Endothelial cell of umbilical vein (primary cell): Measurements from ENCODE around the gene SLC25A24. TPM values are rescaled to one million over a fixed set of nuclear protein-coding genes. Genes with fewer than 3 reads are reported as not detected.
"Not testable (repeated sequence)": the region's sequence is repeated elsewhere in the genome, so short reads cannot be mapped to it uniquely, and the experiment has no call there.

Experiments
- BruUV-seq: library from RNA; stranded (reverse); fragments of 400-500 nt; replicated peaks from 2 replicates; lab custom pipeline; 2021; lab: Mats Ljungman, UMichigan
- CTCF ChIA-PET: fragments of 300-600, 350-600 bp; sonication (Branson Sonifier 250); formaldehyde crosslinking; loops from one replicate; lab custom pipeline; 2021; ENCODE audit warnings: antibody characterized with exemption, inconsistent platforms; lab: Charles Lee
- POLR2A ChIA-PET: fragments of 300-600, 350-600 bp; sonication (Branson Sonifier 250); formaldehyde crosslinking; loops from one replicate; lab custom pipeline; 2021; ENCODE audit warnings: antibody characterized with exemption, inconsistent platforms; lab: Charles Lee
- DNase-seq: peaks from one replicate; pipeline ENCODE4 v3.0.0-alpha.2; 2011; ENCODE audit warnings: low read depth, low spot score
- FAIRE-seq: peaks from 2 replicates; lab custom pipeline; 2011; peaks lifted over from hg19 to GRCh38; lab: Jason Lieb, UNC
- H2AFZ ChIP-seq: 2 replicates; pipeline ENCODE4 v1.6.0; 2012; ENCODE audit warnings: low read depth, low read length, control low read depth, inconsistent platforms
- H3K27ac ChIP-seq: 2 replicates; pipeline ENCODE4 v1.5.1; 2011; ENCODE audit warnings: low read depth, mild to moderate bottlenecking, control low read depth, low read length, moderate library complexity; ENCODE audit not compliant: insufficient read depth
- H3K27me3 ChIP-seq, 2 experiments: 2 replicates each; pipeline versions ENCODE4 v1.6.0 to v1.6.1; 2011; ENCODE audit warnings: low read length in 2 of 2, mixed read lengths in 1 of 2; ENCODE audit not compliant: control insufficient read depth in 2 of 2, insufficient read depth in 2 of 2
- H3K36me3 ChIP-seq, 2 experiments: 2 replicates in 1 of 2; 3 replicates in 1 of 2; pipeline ENCODE4 v1.5.1; 2011; ENCODE audit warnings: low read length in 2 of 2, mild to moderate bottlenecking in 1 of 2, moderate library complexity in 1 of 2; ENCODE audit not compliant: control insufficient read depth in 2 of 2, insufficient read depth in 2 of 2; ENCODE audit errors: extremely low read depth in 1 of 2
- H3K4me1 ChIP-seq: 3 replicates; pipeline ENCODE4 v1.5.1; 2011; ENCODE audit warnings: mild to moderate bottlenecking, low read length; ENCODE audit not compliant: control insufficient read depth, insufficient read depth; ENCODE audit errors: extremely low read depth
- H3K4me2 ChIP-seq: 2 replicates; pipeline ENCODE4 v1.6.1; 2011; ENCODE audit warnings: low read length, control low read depth, mixed read lengths; ENCODE audit not compliant: insufficient read depth
- H3K4me3 ChIP-seq, 3 experiments: fragments of 200-600 bp in 1 of 3; sonication (generic), shearing (Covaris generic) in 1 of 3; replicated peaks in 1 of 3; 2 replicates each; pipeline ENCODE4 v1.5.1; 2011 to 2016; ENCODE audit warnings: control low read depth in 3 of 3, low read length in 3 of 3, mild to moderate bottlenecking in 2 of 3, inconsistent platforms in 1 of 3, low read depth in 1 of 3, moderate library complexity in 1 of 3; ENCODE audit not compliant: insufficient read depth in 1 of 3
- H3K79me2 ChIP-seq: 2 replicates; pipeline ENCODE4 v1.6.0; 2012; ENCODE audit warnings: low read length, inconsistent platforms; ENCODE audit not compliant: control insufficient read depth, insufficient read depth
- H3K9ac ChIP-seq: replicated peaks from 2 replicates; pipeline ENCODE3; 2011; ENCODE audit warnings: low read length, control low read depth; ENCODE audit not compliant: insufficient read depth; ENCODE audit errors: extremely low read depth
- H3K9me1 ChIP-seq: replicated peaks from 3 replicates; pipeline ENCODE4 v1.6.0; 2011; ENCODE audit warnings: mild to moderate bottlenecking, low read length; ENCODE audit not compliant: control insufficient read depth, insufficient read depth; ENCODE audit errors: extremely low read depth
- H3K9me3 ChIP-seq: replicated peaks from 2 replicates; pipeline ENCODE4 v1.5.1; 2012; ENCODE audit warnings: low read length, inconsistent platforms; ENCODE audit not compliant: control insufficient read depth, insufficient read depth
- H4K20me1 ChIP-seq: replicated peaks from 2 replicates; pipeline ENCODE3; 2011; ENCODE audit warnings: mild to moderate bottlenecking, low read length; ENCODE audit not compliant: control insufficient read depth, insufficient read depth; ENCODE audit errors: extremely low read depth
- FOS ChIP-seq: IDR thresholded peaks from 2 replicates; pipeline ENCODE4 v1.6.1; 2011; ENCODE audit warnings: mild to moderate bottlenecking, low read length, moderate library complexity, borderline replicate concordance; ENCODE audit not compliant: insufficient read depth
- POLR2AphosphoS5 ChIP-seq: IDR thresholded peaks from 2 replicates; pipeline ENCODE4 v1.6.1; 2012; ENCODE audit warnings: low read depth, mild to moderate bottlenecking, control low read depth, low read length, moderate library complexity; ENCODE audit not compliant: insufficient read depth
- dilution Hi-C: fragments of 300-500 bp; cut with MboI; formaldehyde crosslinking; loops from one replicate; pipeline ENCODE4 v1.15.0; 2019; ENCODE audit warnings: low sequenced_read_pairs; ENCODE audit not compliant: extremely low pct_ligation_motif_present
- intact Hi-C: fragments of 100-400 bp; cut with micrococcal nuclease; formaldehyde crosslinking; loops from one replicate; pipeline ENCODE4 v1.10.0; 2022
- polyA plus RNA-seq, 4 experiments: library from polyadenylated mRNA; depleted of rRNA in 3 of 4; stranded (reverse) in 3 of 4; unstranded in 1 of 4; fragments of >200 nt; gene quantifications; 2 replicates each; pipeline versions ENCODE4 v1.2.1 to v1.2.3, GENCODE V29; 2011 to 2012; ENCODE audit warnings: missing spikeins in 1 of 4
- total RNA-seq: library from RNA; stranded (reverse); gene quantifications from 2 replicates; pipeline ENCODE4 v1.2.3, GENCODE V29; 2021

The SLC25A24 gene
- total and polyA plus RNA-seq, 2 donors (not counting 3 experiments of a cell fraction or from before 2014, with no cell fraction given), result 16.9 to 45.8 TPM

DNA sequence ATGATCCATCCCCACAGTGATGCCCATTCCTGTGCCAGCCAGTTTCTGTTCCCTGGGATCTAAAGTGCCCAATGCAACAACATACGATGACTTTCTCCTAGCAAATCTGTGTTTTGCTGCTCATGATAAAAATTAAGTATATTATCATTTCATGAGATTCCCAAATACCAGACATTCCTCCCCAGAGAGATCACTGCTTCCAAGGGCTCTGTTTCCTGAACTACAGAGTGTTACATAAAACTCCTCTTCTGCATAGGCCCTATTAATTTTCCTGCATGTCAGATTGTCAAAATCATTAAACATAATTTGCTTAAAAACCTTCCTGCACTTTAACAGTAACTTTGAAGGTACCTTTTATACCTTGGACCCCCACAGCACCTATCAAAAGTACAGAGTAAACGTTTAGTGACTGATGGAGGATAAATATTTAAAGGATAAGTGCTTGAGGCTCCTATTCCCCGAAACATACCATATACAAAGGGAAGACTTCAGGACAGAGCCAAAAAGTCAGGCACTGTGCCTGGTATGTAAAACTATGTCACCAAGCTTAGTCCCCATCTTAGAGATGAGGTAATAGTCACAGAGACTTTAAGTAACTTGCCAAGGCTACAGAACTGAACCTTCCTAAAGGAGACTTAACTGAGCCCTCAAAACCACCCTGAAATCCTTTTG lies 50.2 kb downstream of the SLC25A24 start:
- intact Hi-C loops, result no loop called here
- Histone ChIP-seq H3K27me3 (no peaks in the 10 kb centered on the region), H2AFZ (no peak overlapping the region), H4K20me1 (peaks cover 2% of the 10 kb centered on the region), H3K4me3 (no peak overlapping the region), H3K4me1 (no peaks in the 10 kb centered on the region), H3K9me3 (no peaks in the 10 kb centered on the region), H3K27ac (no peak overlapping the region), H3K79me2 (peaks cover 2% of the 10 kb centered on the region), H3K4me2 (no peak overlapping the region), H3K9ac (no peak overlapping the region), H3K36me3 (peaks cover 19 to 29% of the 10 kb centered on the region in 2 experiments), H3K9me1 (no peaks in the 10 kb centered on the region)
- ChIA-PET CTCF (no interaction called here), POLR2A (no interaction called here)
- no peak for DNase-seq
- dilution Hi-C loops, result no loop called here
- TF ChIP-seq FOS, result no peak
- no peak for TF ChIP-seq POLR2AphosphoS5
- FAIRE-seq, result no peak
- no TSS peak for BruUV-seq

- DNase-seq, H2AFZ ChIP-seq, H3K4me2 ChIP-seq, H3K4me3 ChIP-seq, dilution Hi-C loops, POLR2A ChIA-PET, intact Hi-C loops, H3K9me1 ChIP-seq, H3K27me3 ChIP-seq, H4K20me1 ChIP-seq, H3K9me3 ChIP-seq, H3K27ac ChIP-seq, CTCF ChIA-PET, H3K79me2 ChIP-seq, BruUV-seq, H3K9ac ChIP-seq, H3K4me1 ChIP-seq, FAIRE-seq: not testable (repeated sequence)
- H3K36me3 ChIP-seq, result peaks cover 14 to 18% of the 10 kb centered on the region in 2 experiments
Measured at GRCh38 chr1:108144569-108144968, 55.6 kb downstream of the SLC25A24 start.
